H9 (cell line): ENCODE data around the gene SPRY4. TPM values are rescaled to one million over a fixed set of nuclear protein-coding genes. Genes with fewer than 3 reads are reported as not detected.
A peak's percentile ranks its signal among the peaks of the same experiment; 100 is the strongest.

Source experiments
- DNase-seq: peaks from one replicate; pipeline ENCODE4 v3.0.0-alpha.2; 2017
- H2AFZ ChIP-seq: one replicate; pipeline ENCODE4 v1.6.1; 2013; ENCODE audit warnings: mild to moderate bottlenecking, low read length, control low read depth, moderate library complexity
- H2AK5ac ChIP-seq: 2 replicates; pipeline ENCODE4 v1.6.1; 2013; ENCODE audit warnings: low read length, control low read depth, mixed read lengths; ENCODE audit not compliant: insufficient read length
- H2BK120ac ChIP-seq: one replicate; pipeline ENCODE4 v1.6.1; 2013; ENCODE audit warnings: low read depth, mild to moderate bottlenecking, low read length, control low read depth, inconsistent platforms; ENCODE audit not compliant: poor library complexity, severe bottlenecking
- H2BK12ac ChIP-seq: 2 replicates; pipeline ENCODE4 v1.6.1; 2013; ENCODE audit warnings: low read length, control low read depth, mixed read lengths, low read depth; ENCODE audit not compliant: insufficient read length
- H2BK15ac ChIP-seq: 2 replicates; pipeline ENCODE4 v1.6.1; 2013; ENCODE audit warnings: low read depth, low read length, control low read depth
- H2BK20ac ChIP-seq: one replicate; pipeline ENCODE4 v1.6.1; 2013; ENCODE audit warnings: low read depth, mild to moderate bottlenecking, low read length, control low read depth, inconsistent platforms; ENCODE audit not compliant: poor library complexity, severe bottlenecking
- H2BK5ac ChIP-seq: 2 replicates; pipeline ENCODE4 v1.6.1; 2013; ENCODE audit warnings: low read length, control low read depth, mixed read lengths; ENCODE audit not compliant: insufficient read length
- H3K14ac ChIP-seq: 2 replicates; pipeline ENCODE4 v1.6.1; 2013; ENCODE audit warnings: low read length, control low read depth; ENCODE audit not compliant: insufficient read depth
- H3K18ac ChIP-seq: 2 replicates; pipeline ENCODE4 v1.6.1; 2013; ENCODE audit warnings: low read depth, mild to moderate bottlenecking, mixed read lengths, low read length, control low read depth; ENCODE audit not compliant: insufficient read length
- H3K23ac ChIP-seq: 2 replicates; pipeline ENCODE4 v1.6.1; 2013; ENCODE audit warnings: low read length, control low read depth, mixed read lengths, low read depth; ENCODE audit not compliant: insufficient read length
- H3K23me2 ChIP-seq: 2 replicates; pipeline ENCODE4 v1.6.1; 2013; ENCODE audit warnings: low read depth, mild to moderate bottlenecking, mixed read lengths, low read length, control low read depth; ENCODE audit not compliant: insufficient read length, poor library complexity, severe bottlenecking
- H3K27ac ChIP-seq: 2 replicates; pipeline ENCODE4 v1.5.1; 2013; ENCODE audit warnings: low read length, control low read depth, mixed read lengths, low read depth; ENCODE audit not compliant: insufficient read length
- H3K27me3 ChIP-seq: 2 replicates; pipeline ENCODE4 v1.6.1; 2013; ENCODE audit warnings: low read length, control low read depth, inconsistent platforms; ENCODE audit not compliant: insufficient read depth
- H3K4ac ChIP-seq: 2 replicates; pipeline ENCODE4 v1.6.1; 2013; ENCODE audit warnings: low read depth, mild to moderate bottlenecking, control low read depth, inconsistent platforms, low read length, moderate library complexity
- H3K4me1 ChIP-seq: 2 replicates; pipeline ENCODE4 v1.6.1; 2013; ENCODE audit warnings: low read length, control low read depth, inconsistent platforms; ENCODE audit not compliant: insufficient read depth
- H3K4me2 ChIP-seq: 2 replicates; pipeline ENCODE4 v1.6.1; 2013; ENCODE audit warnings: low read length, control low read depth, mixed read lengths; ENCODE audit not compliant: insufficient read length, insufficient read depth
- H3K56ac ChIP-seq: 2 replicates; pipeline ENCODE4 v1.6.1; 2013; ENCODE audit warnings: low read depth, mild to moderate bottlenecking, mixed read lengths, low read length, control low read depth; ENCODE audit not compliant: insufficient read length
- H3K79me1 ChIP-seq: 2 replicates; pipeline ENCODE4 v1.6.1; 2013; ENCODE audit warnings: low read depth, mild to moderate bottlenecking, moderate library complexity, low read length, control low read depth, inconsistent platforms; ENCODE audit not compliant: insufficient read depth, poor library complexity, severe bottlenecking
- H3K79me2 ChIP-seq: 2 replicates; pipeline ENCODE4 v1.6.1; 2013; ENCODE audit warnings: low read length, control low read depth, inconsistent platforms; ENCODE audit not compliant: insufficient read depth
- H3K9ac ChIP-seq: 2 replicates; pipeline ENCODE4 v1.6.1; 2013; ENCODE audit warnings: low read length, control low read depth, mixed read lengths; ENCODE audit not compliant: insufficient read length; ENCODE audit errors: extremely low read depth
- H3K9me3 ChIP-seq: one replicate; pipeline ENCODE4 v1.6.1; 2013; ENCODE audit warnings: low read depth, low read length, inconsistent platforms; ENCODE audit not compliant: control insufficient read depth
- H3T11ph ChIP-seq: one replicate; pipeline ENCODE4 v1.6.1; 2013; ENCODE audit warnings: mild to moderate bottlenecking, low read length, control low read depth, inconsistent platforms
- H4K20me1 ChIP-seq: one replicate; pipeline ENCODE4 v1.6.1; 2013; ENCODE audit not compliant: control insufficient read depth, insufficient read length, insufficient read depth
- H4K5ac ChIP-seq: 2 replicates; pipeline ENCODE4 v1.6.1; 2013; ENCODE audit warnings: low read depth, mild to moderate bottlenecking, mixed read lengths, low read length, control low read depth; ENCODE audit not compliant: insufficient read length
- H4K8ac ChIP-seq: replicated peaks from 2 replicates; pipeline ENCODE4 v1.6.1; 2013; ENCODE audit warnings: low read length, control low read depth, mixed read lengths, low read depth; ENCODE audit not compliant: insufficient read length
- H4K91ac ChIP-seq: 2 replicates; pipeline ENCODE4 v1.6.1; 2013; ENCODE audit warnings: low read depth, mild to moderate bottlenecking, moderate library complexity, mixed read lengths, low read length, control low read depth; ENCODE audit not compliant: insufficient read length
- H3K27ac Mint-ChIP-seq, 3 experiments: 2 replicates in 2 of 3; 3 replicates in 1 of 3; pipeline ENCODE4 v1.8.0; 2020 to 2021; ENCODE audit warnings: mixed read lengths in 3 of 3, mild to moderate bottlenecking in 1 of 3, moderate library complexity in 1 of 3
- H3K27me3 Mint-ChIP-seq: 2 replicates; pipeline ENCODE4 v1.8.0; 2021; ENCODE audit warnings: low read depth, mild to moderate bottlenecking, moderate library complexity, mixed read lengths
- H3K36me3 Mint-ChIP-seq, 3 experiments: 2 replicates in 2 of 3; 3 replicates in 1 of 3; pipeline ENCODE4 v1.8.0; 2020 to 2021; ENCODE audit warnings: low read depth in 3 of 3, mixed read lengths in 3 of 3; ENCODE audit not compliant: insufficient read depth in 1 of 3
- H3K4me1 Mint-ChIP-seq, 2 experiments: 2 replicates each; pipeline ENCODE4 v1.8.0; 2020; ENCODE audit warnings: mixed read lengths in 2 of 2
- H3K4me3 Mint-ChIP-seq, 2 experiments: 2 replicates in 1 of 2; 3 replicates in 1 of 2; pipeline ENCODE4 v1.8.0; 2020 to 2021; ENCODE audit warnings: mild to moderate bottlenecking in 2 of 2, mixed read lengths in 2 of 2, moderate library complexity in 1 of 2
- H3K9me3 Mint-ChIP-seq, 2 experiments: 2 replicates in 1 of 2; 3 replicates in 1 of 2; pipeline ENCODE4 v1.8.0; 2020; ENCODE audit warnings: mild to moderate bottlenecking in 2 of 2, mixed read lengths in 2 of 2, moderate library complexity in 1 of 2
- CTCF ChIP-seq: fragments of 200-600 bp; sonication (generic); conservative IDR thresholded peaks from 3 replicates; pipeline ENCODE4 v1.8.0; 2021; ENCODE audit warnings: antibody characterized with exemption, mild to moderate bottlenecking
- WGBS: extraction: QIAGEN DNeasy Blood & Tissue Kit; methylation state at CpG from one replicate; pipeline ENCODE4 v1.1.7; 2013; ENCODE audit warnings: missing lambda C conversion rate, low lambda C conversion rate, mixed read lengths; ENCODE audit not compliant: insufficient read length; ENCODE audit errors: extremely low coverage; 5-methylcytosine and 5-hydroxymethylcytosine counted together
- total RNA-seq: library from RNA; stranded (reverse); gene quantifications from 2 replicates; pipeline ENCODE4 v1.2.1, GENCODE V29; 2021

Gene SPRY4
- total RNA-seq, 1 experiment from 2014 or later: 92.4 TPM

- Histone ChIP-seq H3K27ac (no peak overlapping the region), H3K4me1 (peaks cover 3% of the 10 kb centered on the region), H4K5ac (no peak overlapping the region), H3K9ac (no peak overlapping the region), H2BK5ac (no peak overlapping the region), H3K79me2 (peaks cover 42% of the 10 kb centered on the region; the same call in 1 of the 2 replicates), H2BK15ac (no peak overlapping the region), H3K27me3 (no peaks in the 10 kb centered on the region), H3K23me2 (no peaks in the 10 kb centered on the region), H4K8ac (no peak overlapping the region), H3K56ac (no peak overlapping the region), H3K4me2 (no peak overlapping the region), H2BK20ac (no peak overlapping the region), H2BK120ac (no peak overlapping the region), H3K23ac (no peak overlapping the region), H4K91ac (no peak overlapping the region), H3K79me1 (no peaks in the 10 kb centered on the region), H4K20me1 (peaks cover 2% of the 10 kb centered on the region), H3K4ac (no peak overlapping the region), H3T11ph (no peak overlapping the region), H3K9me3 (no peaks in the 10 kb centered on the region), H2AFZ (no peak overlapping the region), H3K18ac (no peak overlapping the region), H2BK12ac (no peak overlapping the region), H3K14ac (no peak overlapping the region), H2AK5ac (no peak overlapping the region)
- Mint-ChIP-seq H3K36me3 (peaks cover 39 to 79% (median 57%) of the 10 kb centered on the region in 3 experiments; a peak in 6 of 7 replicates), H3K4me1 (peaks cover 39 to 51% of the 10 kb centered on the region in 2 experiments), H3K9me3 (no peaks in the 10 kb centered on the region), H3K27ac (peak overlapping the region in 1 of 3 experiments; percentile 85; a peak in 2 of 7 replicates), H3K4me3 (no peak overlapping the region), H3K27me3 (no peaks in the 10 kb centered on the region; the same call in 1 of the 2 replicates)
- no CpG with 5 or more reads among the region's 12 CpGs for WGBS
- DNase-seq: no peak
- TF ChIP-seq CTCF: no peak
Observed at GRCh38 chr5:142309747-142310318, 15.0 kb downstream of the SPRY4 start.
